Measurements from ENCODE around the gene MYOCD. TPM values are rescaled to one million over a fixed set of nuclear protein-coding genes. Genes with fewer than 3 reads are reported as not detected.

The MYOCD gene
- total RNA-seq, 1 experiment from 2014 or later = 1.2 TPM

- peaks cover 39% of the 10 kb centered on the region for H3K27me3 Mint-ChIP-seq (ENCODE audit: low read depth)
Measured at GRCh38 chr17:12666718-12667117, 1.0 kb downstream of the MYOCD start.

More at GRCh38 chr17:12666718-12667117, 1.0 kb downstream of the MYOCD start:
- no peak for ATAC-seq
- H3K9me3 Mint-ChIP-seq = no peaks in the 10 kb centered on the region
- no peak overlapping the region for H3K27ac Mint-ChIP-seq
- DNase-seq (ENCODE audit: low spot score) = no peak
- no peak for TF ChIP-seq ZNF425 (CRISPR knock-in tag; conservative IDR thresholded peaks at IDR 0.05)
- TF ChIP-seq, protein P1, sequence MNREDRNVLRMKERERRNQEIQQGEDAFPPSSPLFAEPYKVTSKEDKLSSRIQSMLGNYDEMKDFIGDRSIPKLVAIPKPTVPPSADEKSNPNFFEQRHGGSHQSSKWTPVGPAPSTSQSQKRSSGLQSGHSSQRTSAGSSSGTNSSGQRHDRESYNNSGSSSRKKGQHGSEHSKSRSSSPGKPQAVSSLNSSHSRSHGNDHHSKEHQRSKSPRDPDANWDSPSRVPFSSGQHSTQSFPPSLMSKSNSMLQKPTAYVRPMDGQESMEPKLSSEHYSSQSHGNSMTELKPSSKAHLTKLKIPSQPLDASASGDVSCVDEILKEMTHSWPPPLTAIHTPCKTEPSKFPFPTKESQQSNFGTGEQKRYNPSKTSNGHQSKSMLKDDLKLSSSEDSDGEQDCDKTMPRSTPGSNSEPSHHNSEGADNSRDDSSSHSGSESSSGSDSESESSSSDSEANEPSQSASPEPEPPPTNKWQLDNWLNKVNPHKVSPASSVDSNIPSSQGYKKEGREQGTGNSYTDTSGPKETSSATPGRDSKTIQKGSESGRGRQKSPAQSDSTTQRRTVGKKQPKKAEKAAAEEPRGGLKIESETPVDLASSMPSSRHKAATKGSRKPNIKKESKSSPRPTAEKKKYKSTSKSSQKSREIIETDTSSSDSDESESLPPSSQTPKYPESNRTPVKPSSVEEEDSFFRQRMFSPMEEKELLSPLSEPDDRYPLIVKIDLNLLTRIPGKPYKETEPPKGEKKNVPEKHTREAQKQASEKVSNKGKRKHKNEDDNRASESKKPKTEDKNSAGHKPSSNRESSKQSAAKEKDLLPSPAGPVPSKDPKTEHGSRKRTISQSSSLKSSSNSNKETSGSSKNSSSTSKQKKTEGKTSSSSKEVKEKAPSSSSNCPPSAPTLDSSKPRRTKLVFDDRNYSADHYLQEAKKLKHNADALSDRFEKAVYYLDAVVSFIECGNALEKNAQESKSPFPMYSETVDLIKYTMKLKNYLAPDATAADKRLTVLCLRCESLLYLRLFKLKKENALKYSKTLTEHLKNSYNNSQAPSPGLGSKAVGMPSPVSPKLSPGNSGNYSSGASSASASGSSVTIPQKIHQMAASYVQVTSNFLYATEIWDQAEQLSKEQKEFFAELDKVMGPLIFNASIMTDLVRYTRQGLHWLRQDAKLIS (CRISPR knock-in tag; IDR thresholded peaks at IDR 0.05; ENCODE audit: borderline replicate concordance) = no peak
- no peak for TF ChIP-seq IRF1 (CRISPR knock-in tag; IDR thresholded peaks at IDR 0.05)
- no peak for TF ChIP-seq NR2C2 (CRISPR knock-in tag; IDR thresholded peaks at IDR 0.05)
- no peak for TF ChIP-seq PRDM15 (CRISPR knock-in tag; IDR thresholded peaks at IDR 0.05)
- peaks cover 10% of the 10 kb centered on the region; the same call in 1 of the 2 replicates for H3K4me1 Mint-ChIP-seq
- peak overlapping the region; percentile 20 for H3K4me3 Mint-ChIP-seq
- no peaks in the 10 kb centered on the region for H3K36me3 Mint-ChIP-seq
- CTCF ChIA-PET = interaction anchor here (0.6 to 6.5 kb wide), 16 partner anchors 10 to 486 kb away, joined by 3 to 75 read pairs (median 5); partner anchors contain the start of gene ARHGAP44
- POLR2A ChIA-PET = no interaction called here
